ENCODE data around the gene MYO1B. TPM values are rescaled to one million over a fixed set of nuclear protein-coding genes. Genes with fewer than 3 reads are reported as not detected.
A peak's percentile ranks its signal among the peaks of the same experiment; 100 is the strongest.

Gene MYO1B
- total RNA-seq, 4 donors from 2014 or later = 16.9 to 43.8 (median 32.9) TPM

DNA sequence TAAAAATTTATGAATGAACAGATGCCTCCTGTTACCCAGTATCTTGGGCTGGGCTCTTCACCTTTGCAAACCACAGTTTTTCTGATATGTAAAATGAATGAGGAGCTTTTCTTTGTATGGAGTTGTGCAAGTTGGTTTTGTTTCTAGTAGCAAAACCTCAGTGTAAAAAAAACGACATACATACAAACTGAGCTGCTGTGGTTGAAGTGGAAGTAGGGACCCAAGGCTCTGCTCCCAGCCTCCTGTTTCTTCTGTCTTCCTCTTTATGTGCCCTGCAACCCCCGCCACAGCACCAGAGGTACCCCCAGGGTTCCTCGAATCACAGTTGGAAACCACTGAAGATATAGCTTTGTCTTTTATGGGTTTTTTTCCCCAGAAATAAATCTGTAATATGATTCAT, 118.1 kb downstream of the MYO1B start:
- Histone ChIP-seq H3K27ac (no peak overlapping the region), H3K4me3 (replicated peaks in 1 of 3) (no peak overlapping the region), H3K27me3 (no peaks in the 10 kb centered on the region), H3K9me3 (no peaks in the 10 kb centered on the region), H3K4me1 (peaks cover 24% of the 10 kb centered on the region in 2 donors), H3K36me3 (no peaks in the 10 kb centered on the region)
- no peak for DNase-seq
- no peak for TF ChIP-seq POLR2A (IDR thresholded peaks at IDR 0.05)
- TF ChIP-seq, protein P1, sequence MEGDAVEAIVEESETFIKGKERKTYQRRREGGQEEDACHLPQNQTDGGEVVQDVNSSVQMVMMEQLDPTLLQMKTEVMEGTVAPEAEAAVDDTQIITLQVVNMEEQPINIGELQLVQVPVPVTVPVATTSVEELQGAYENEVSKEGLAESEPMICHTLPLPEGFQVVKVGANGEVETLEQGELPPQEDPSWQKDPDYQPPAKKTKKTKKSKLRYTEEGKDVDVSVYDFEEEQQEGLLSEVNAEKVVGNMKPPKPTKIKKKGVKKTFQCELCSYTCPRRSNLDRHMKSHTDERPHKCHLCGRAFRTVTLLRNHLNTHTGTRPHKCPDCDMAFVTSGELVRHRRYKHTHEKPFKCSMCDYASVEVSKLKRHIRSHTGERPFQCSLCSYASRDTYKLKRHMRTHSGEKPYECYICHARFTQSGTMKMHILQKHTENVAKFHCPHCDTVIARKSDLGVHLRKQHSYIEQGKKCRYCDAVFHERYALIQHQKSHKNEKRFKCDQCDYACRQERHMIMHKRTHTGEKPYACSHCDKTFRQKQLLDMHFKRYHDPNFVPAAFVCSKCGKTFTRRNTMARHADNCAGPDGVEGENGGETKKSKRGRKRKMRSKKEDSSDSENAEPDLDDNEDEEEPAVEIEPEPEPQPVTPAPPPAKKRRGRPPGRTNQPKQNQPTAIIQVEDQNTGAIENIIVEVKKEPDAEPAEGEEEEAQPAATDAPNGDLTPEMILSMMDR (IDR thresholded peaks at IDR 0.05) = no peak
- WGBS, 2 donors = 82 to 88% methylated on average over 3 of the region's 3 CpGs
- intact Hi-C loops (cut with DNase I) = no loop called here

GRCh38 chr2:191365089-191365488, 119.9 kb downstream of the MYO1B start:
- no peak overlapping the region for H3K4me3 ChIP-seq (replicated peaks in 1 of 3)
- WGBS, 2 donors = 97 to 98% methylated on average over 2 of the region's 2 CpGs
- H3K36me3 ChIP-seq = no peaks in the 10 kb centered on the region
- no peaks in the 10 kb centered on the region for H3K9me3 ChIP-seq
- H3K27me3 ChIP-seq = no peaks in the 10 kb centered on the region
- intact Hi-C loops (cut with DNase I) = no loop called here
- H3K4me1 ChIP-seq = peaks cover 14 to 16% of the 10 kb centered on the region in 2 donors
- no peak overlapping the region for H3K27ac ChIP-seq
- no peak for DNase-seq
- no peak for TF ChIP-seq POLR2A (IDR thresholded peaks at IDR 0.05)
- TF ChIP-seq, protein P1 (IDR thresholded peaks at IDR 0.05) = no peak

GRCh38 chr2:191366199-191366598, 121.0 kb downstream of the MYO1B start:
- peak overlapping the region in 1 of 3 donors; percentile 56 for H3K27ac ChIP-seq
- peaks cover 14 to 16% of the 10 kb centered on the region in 2 donors for H3K4me1 ChIP-seq
- no peaks in the 10 kb centered on the region for H3K36me3 ChIP-seq
- intact Hi-C loops (cut with DNase I) = no loop called here
- H3K27me3 ChIP-seq = no peaks in the 10 kb centered on the region
- H3K4me3 ChIP-seq (replicated peaks in 1 of 3) = no peak overlapping the region
- TF ChIP-seq, protein P1 (IDR thresholded peaks at IDR 0.05) = no peak
- no peak for TF ChIP-seq POLR2A (IDR thresholded peaks at IDR 0.05)
- no peaks in the 10 kb centered on the region for H3K9me3 ChIP-seq
- DNase-seq = no peak
- 15 to 16% methylated on average over 1 of the region's 1 CpG for WGBS, 2 donors

GRCh38 chr2:191369034-191369433, 123.8 kb downstream of the MYO1B start:
- Histone ChIP-seq H3K4me1 (peaks cover 14 to 16% of the 10 kb centered on the region in 2 donors), H3K27me3 (no peaks in the 10 kb centered on the region), H3K36me3 (no peaks in the 10 kb centered on the region), H3K4me3 (replicated peaks in 1 of 3) (no peak overlapping the region), H3K27ac (no peak overlapping the region), H3K9me3 (no peaks in the 10 kb centered on the region)
- intact Hi-C loops (cut with DNase I) = no loop called here
- no peak for DNase-seq
- WGBS, 2 donors = 68 to 94% methylated on average over 3 of the region's 3 CpGs
- TF ChIP-seq, protein P1 (IDR thresholded peaks at IDR 0.05) = peak in 2 of 6 experiments; percentile 18 to 23
- no peak for TF ChIP-seq POLR2A (IDR thresholded peaks at IDR 0.05)

- Histone ChIP-seq H3K27me3 (no peaks in the 10 kb centered on the region), H3K27ac (no peak overlapping the region), H3K4me1 (peaks cover 0 to 13% of the 10 kb centered on the region in 2 donors), H3K4me3 (replicated peaks in 1 of 3) (no peak overlapping the region), H3K36me3 (no peaks in the 10 kb centered on the region), H3K9me3 (no peaks in the 10 kb centered on the region)
- no peak for TF ChIP-seq POLR2A (IDR thresholded peaks at IDR 0.05)
- TF ChIP-seq, protein P1 (IDR thresholded peaks at IDR 0.05) = no peak
- no peak for DNase-seq
- intact Hi-C loops (cut with DNase I) = no loop called here
- WGBS, 2 donors = 89% methylated on average over 4 of the region's 4 CpGs
Measured at GRCh38 chr2:191374366-191374765, 129.2 kb downstream of the MYO1B start.
